Activated naive CD4-positive, alpha-beta T cell treated with anti-CD3 and anti-CD28 coated beads for 36 hours (primary cell): Measurements from ENCODE around the gene GANAB. TPM values are rescaled to one million over a fixed set of nuclear protein-coding genes. Genes with fewer than 3 reads are reported as not detected.
A peak's percentile ranks its signal among the peaks of the same experiment; 100 is the strongest.

Source experiments
- CTCF ChIA-PET: fragments of 350-600 bp; sonication (Branson Sonifier 250); formaldehyde crosslinking; loops from one replicate; lab custom pipeline; 2021; ENCODE audit warnings: antibody characterized with exemption; lab: Charles Lee
- DNase-seq: peaks from one replicate; pipeline ENCODE4 v3.0.0-alpha.2; 2020
- H3K27ac Mint-ChIP-seq: one replicate; pipeline ENCODE4 v1.8.0; 2021; ENCODE audit warnings: mild to moderate bottlenecking, mixed read lengths
- H3K27me3 Mint-ChIP-seq: one replicate; pipeline ENCODE4 v1.8.0; 2021; ENCODE audit warnings: low read depth, mixed read lengths
- H3K36me3 Mint-ChIP-seq: one replicate; pipeline ENCODE4 v1.8.0; 2021; ENCODE audit warnings: low read depth, mixed read lengths
- H3K4me1 Mint-ChIP-seq: one replicate; pipeline ENCODE4 v1.8.0; 2021; ENCODE audit warnings: low read depth, mixed read lengths
- H3K4me3 Mint-ChIP-seq: one replicate; pipeline ENCODE4 v1.8.0; 2021; ENCODE audit warnings: mild to moderate bottlenecking, moderate library complexity, mixed read lengths
- H3K9me3 Mint-ChIP-seq: one replicate; pipeline ENCODE4 v1.8.0; 2021; ENCODE audit warnings: mixed read lengths
- intact Hi-C: fragments of 100-400 bp; cut with micrococcal nuclease; formaldehyde crosslinking; loops from one replicate; pipeline ENCODE4 v1.15.1; 2023
- total RNA-seq, 2 experiments: library from RNA; stranded (reverse); gene quantifications; one replicate each; pipeline ENCODE4 v1.2.3, GENCODE V29; 2021

The GANAB gene
- total RNA-seq, 2 experiments from 2014 or later: 221 to 230 TPM

DNA sequence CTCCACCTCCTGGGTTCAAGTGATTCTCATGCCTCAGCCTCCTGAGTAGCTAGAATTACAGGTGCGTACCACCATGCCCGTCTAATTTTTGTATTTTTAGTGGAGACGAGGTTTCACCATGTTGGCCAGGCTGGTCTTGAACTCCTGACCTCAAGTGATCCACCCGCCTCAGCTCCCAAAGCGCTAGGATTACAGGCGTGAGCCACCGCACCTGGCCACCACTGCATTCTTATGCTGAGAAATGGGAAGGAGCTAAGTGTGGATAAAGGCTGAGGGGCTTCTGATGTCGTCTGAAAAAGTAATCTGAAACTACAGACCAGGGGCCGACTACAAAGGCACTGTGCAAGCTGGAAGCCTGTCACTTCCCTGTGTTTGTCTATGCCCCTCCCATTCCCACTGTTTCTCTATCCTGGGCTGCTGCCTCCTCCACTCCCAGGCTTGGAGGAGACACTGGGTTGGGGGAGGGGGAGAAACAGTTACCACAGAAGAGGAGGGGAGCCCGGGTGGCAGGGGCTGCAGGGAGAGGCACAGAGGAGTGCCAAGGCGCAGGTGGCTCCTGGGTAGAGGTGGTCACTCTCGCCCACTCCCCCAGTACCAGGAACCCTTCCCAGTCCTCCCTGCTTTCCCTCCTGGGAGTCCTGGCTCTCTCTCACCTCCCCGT is 41.8 kb downstream of the GANAB start:
- intact Hi-C loops: no loop called here
- DNase-seq: no peak
- Mint-ChIP-seq H3K4me1 (peaks cover 39% of the 10 kb centered on the region), H3K27ac (no peak overlapping the region), H3K9me3 (no peaks in the 10 kb centered on the region), H3K27me3 (no peaks in the 10 kb centered on the region), H3K4me3 (no peak overlapping the region), H3K36me3 (peaks cover 58% of the 10 kb centered on the region)
- CTCF ChIA-PET: interaction anchor here (0.7 to 1.2 kb wide), 2 partner anchors 13 to 88 kb away, joined by 3 read pairs; partner anchors contain the start of gene TUT1

DNA sequence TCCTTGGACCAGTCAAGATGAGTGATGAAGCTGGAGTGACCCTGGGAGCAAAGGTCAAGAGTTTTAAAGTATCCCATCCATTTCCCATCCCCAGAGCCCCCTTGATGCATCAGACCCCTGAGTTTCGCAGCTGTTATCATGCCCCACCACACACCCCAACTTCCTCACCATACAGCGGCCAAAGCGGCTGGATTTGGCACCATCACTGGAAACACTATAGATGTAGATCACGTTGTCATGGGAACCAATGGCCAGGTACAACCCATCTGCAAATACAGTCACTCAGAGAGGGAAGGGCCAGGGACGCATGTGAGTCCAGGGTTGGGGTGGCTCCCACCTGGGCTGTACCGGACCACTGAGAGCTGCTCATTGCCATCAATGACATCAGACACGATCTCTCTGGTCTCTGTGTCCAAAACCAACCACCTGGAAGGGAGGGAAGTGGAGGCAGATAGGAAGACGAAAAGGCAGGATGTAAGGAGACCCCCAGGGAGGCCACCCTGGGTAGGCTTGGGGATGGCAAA is 42.6 kb downstream of the GANAB start:
- no peak overlapping the region for H3K4me3 Mint-ChIP-seq
- H3K27ac Mint-ChIP-seq: peak overlapping the region; percentile 4

DNA sequence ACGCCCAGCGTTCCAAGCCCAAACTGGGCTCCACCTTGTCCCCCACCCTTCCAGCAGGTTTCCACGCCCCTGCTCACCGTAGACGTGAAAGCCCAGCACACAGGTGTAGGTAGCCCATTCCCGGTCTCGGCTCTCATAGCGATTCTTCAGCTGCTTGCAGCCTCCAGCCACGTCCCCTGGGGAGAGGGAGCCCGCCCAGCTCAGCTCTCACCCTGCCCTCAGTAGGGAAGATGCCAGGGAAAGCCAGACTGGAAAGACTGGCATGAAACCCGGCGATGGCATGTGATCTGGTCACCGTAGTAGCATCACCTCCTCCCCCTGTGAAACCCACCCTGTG is 43.4 kb downstream of the GANAB start:
- Mint-ChIP-seq H3K9me3 (no peaks in the 10 kb centered on the region), H3K4me1 (peaks cover 44% of the 10 kb centered on the region), H3K36me3 (peaks cover 64% of the 10 kb centered on the region), H3K27ac (no peak overlapping the region), H3K27me3 (no peaks in the 10 kb centered on the region), H3K4me3 (peak overlapping the region; percentile 10)
- intact Hi-C loops: no loop called here
- DNase-seq: no peak
- CTCF ChIA-PET: interaction anchor here (1.6 kb wide), 1 partner anchor 8 kb away, joined by 4 read pairs; no protein-coding TSS in a partner anchor

More for the DNA sequence above, 42.6 kb downstream of the GANAB start:
- DNase-seq: no peak
- Mint-ChIP-seq H3K36me3 (peaks cover 58% of the 10 kb centered on the region), H3K9me3 (no peaks in the 10 kb centered on the region), H3K27me3 (no peaks in the 10 kb centered on the region), H3K4me1 (peaks cover 43% of the 10 kb centered on the region)
- intact Hi-C loops: no loop called here
- CTCF ChIA-PET: interaction anchor here (0.7 to 1.6 kb wide), 2 partner anchors 8 to 88 kb away, joined by 3 to 4 read pairs; no protein-coding TSS in a partner anchor

DNA sequence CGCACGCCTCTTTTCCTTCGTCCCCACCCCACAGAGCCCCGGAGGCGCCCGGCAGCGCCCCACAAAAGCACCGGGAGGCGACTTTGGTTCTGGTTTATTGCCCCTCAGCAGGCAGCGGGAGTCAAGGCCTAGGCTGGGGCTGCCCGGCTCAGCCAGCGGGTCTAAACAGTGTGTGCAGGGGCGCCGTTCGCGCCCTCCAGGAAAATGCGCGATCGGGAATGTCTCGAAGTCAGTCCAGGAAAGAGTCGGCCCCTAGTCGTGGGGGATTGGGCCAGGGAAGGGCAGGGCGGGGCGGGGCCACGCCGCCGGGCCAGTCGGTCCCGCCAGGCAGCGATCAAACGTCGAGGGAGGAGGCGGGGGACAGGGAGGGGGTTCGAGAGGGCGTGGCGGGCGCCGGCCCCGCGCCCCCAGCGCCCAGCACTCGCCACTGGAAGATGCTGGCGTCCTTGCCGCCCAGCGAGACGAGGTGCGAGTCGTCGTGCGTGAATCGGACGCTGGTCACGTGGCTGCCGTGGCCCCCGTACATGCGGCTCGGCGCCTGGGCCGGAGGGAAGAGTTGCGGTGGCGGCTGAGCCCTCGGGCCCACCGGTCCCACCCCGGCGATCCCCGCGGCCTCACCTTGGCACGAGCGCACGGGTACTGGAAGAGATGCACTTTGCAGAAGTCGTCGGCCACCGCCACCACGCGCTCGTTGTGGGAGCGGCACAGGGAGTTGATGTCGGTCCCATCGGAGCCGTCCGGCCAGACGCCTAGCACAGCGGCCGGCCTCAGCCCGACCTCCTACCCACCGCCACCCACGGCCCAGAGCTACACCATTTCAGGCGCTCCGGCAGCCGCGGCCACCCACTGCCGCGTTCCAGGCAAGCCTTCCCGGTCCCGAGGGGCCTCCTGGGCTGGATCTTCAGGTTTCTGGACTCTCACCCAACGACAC is 44.0 kb downstream of the GANAB start:
- Mint-ChIP-seq H3K4me1 (peaks cover 44% of the 10 kb centered on the region), H3K4me3 (peak overlapping the region; percentile 91), H3K27me3 (no peaks in the 10 kb centered on the region), H3K27ac (peak overlapping the region; percentile 99), H3K9me3 (no peaks in the 10 kb centered on the region), H3K36me3 (peaks cover 66% of the 10 kb centered on the region)
- DNase-seq: peak; percentile 28
- intact Hi-C loops: no loop called here
- CTCF ChIA-PET: interaction anchor here (1.0 to 2.1 kb wide), 4 partner anchors 9 to 65 kb away, joined by 4 to 15 read pairs (median 8); partner anchors contain the start of gene TUT1

DNA sequence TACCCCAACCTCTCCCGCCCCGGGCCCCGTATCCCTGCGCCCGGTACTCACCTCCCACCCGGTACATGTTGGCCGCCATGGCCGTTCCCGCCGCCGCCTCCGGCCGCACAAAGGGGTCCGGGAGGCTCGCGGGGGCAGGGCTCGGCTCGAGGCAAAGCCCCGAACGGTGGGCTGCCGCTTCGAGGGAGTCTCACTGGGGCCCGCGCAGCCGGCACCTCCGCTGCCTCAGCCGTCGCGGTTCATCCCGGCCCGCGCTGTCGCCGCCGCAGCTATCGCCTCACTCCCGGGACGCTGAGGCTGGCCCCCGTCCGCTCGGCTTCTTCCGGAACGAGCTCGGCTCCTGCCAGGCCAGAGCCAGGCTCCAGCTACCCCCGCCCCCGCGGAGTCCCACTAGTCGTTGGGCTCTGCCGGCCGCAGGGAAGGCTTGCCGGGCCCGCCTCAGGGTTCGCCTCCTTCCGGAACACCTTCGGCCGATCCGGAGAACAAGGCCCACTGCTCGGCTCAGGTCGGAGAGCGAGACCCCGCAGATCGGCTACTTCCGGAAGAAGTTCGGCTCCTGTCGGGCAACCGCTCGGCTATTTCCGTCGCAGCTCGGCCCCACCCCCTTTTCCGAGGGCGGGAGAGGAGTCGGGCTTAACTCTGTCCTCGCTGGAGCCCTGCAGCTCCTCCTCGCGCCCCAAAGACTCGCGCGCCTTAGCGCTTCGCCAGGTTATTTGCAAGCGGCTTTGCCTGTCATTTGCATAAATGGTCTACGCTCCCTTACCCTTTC is 44.9 kb downstream of the GANAB start, which contains the start of gene MTA2:
TSS of gene MTA2 (minus strand) at position 494 of the 769 bp plus-strand sequence. CDS start at position 79, 415 bp downstream.
- CTCF ChIA-PET: interaction anchor here (0.5 to 2.1 kb wide), 4 partner anchors 10 to 78 kb away, joined by 3 to 15 read pairs (median 8); partner anchors contain the start of gene TUT1
- intact Hi-C loops: loop anchor here (1.0 to 2.0 kb wide), 2 partner anchors 10 to 279 kb away; partner anchors contain the start of gene SLC3A2
- peaks cover 45% of the 10 kb centered on the region for H3K4me1 Mint-ChIP-seq
- H3K27ac Mint-ChIP-seq: peak within 1 kb of the TSS; percentile 99
- H3K27me3 Mint-ChIP-seq: no peaks in the 10 kb centered on the region
- H3K4me3 Mint-ChIP-seq: peak within 1 kb of the TSS; percentile 91
- H3K9me3 Mint-ChIP-seq: no peaks in the 10 kb centered on the region
- DNase-seq: peak; percentile 99
- H3K36me3 Mint-ChIP-seq: peaks cover 69% of the 10 kb centered on the region

DNA sequence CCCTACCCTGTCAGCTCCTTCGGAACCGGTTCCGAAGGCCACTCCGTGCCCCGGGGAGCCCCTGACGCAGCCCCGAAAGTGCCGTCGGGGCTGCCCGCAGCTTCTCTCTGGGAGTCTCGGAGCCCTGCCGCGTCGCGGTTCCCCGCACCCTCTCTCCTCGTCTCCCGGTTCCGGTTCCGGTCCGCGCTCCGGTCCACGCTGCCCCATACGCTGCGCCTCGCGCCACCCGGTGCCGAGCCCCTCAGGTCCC is 45.4 kb downstream of the GANAB start:
- CTCF ChIA-PET: interaction anchor here (1.0 to 2.1 kb wide), 3 partner anchors 9 to 67 kb away, joined by 4 to 15 read pairs (median 13); partner anchors contain the start of gene TUT1
- H3K4me3 Mint-ChIP-seq: peak overlapping the region; percentile 91
- intact Hi-C loops: loop anchor here (1.0 to 2.0 kb wide), 2 partner anchors 10 to 280 kb away; partner anchors contain the start of gene SLC3A2
- H3K36me3 Mint-ChIP-seq: peaks cover 68% of the 10 kb centered on the region
- peak overlapping the region; percentile 99 for H3K27ac Mint-ChIP-seq
- H3K27me3 Mint-ChIP-seq: no peaks in the 10 kb centered on the region
- H3K4me1 Mint-ChIP-seq: peaks cover 42% of the 10 kb centered on the region
- DNase-seq: peak; percentile 54
- H3K9me3 Mint-ChIP-seq: no peaks in the 10 kb centered on the region

DNA sequence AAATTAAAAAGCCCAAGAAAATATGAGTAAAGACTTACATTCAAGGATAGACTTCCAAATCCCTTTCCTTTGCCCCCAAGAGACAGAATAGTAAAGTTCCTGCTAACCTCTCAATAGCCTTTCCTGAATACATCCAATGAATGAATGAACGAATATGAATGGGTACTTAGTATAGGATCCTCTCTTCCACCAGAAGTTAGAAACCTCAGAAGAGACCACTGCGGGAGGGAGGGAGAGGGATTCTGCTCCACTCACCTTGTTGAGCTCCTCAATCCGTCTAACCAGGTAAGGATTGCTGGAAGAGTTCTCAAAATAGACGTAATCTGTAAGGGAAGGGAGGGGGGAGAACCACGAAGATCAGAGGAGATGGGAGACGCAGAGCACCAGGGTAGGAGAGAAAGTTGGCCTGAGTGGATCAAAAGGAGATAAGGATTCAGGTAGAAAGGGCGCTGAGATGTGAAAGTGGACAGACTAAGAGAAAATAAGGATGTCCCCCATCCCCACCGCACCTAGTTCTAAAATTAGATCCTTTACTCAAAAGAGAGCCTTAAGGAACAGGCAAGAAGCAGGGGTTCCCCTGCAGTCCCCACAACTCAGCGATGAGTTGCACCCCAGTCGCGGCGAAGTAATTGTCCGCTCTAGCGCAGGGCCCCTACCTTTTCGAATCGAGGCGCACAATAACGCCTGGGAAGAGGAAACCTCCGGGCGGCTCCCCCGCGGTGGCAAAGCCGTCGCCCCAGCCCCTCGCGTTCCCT is 45.9 kb downstream of the GANAB start:
- Mint-ChIP-seq H3K9me3 (no peaks in the 10 kb centered on the region), H3K4me1 (peaks cover 42% of the 10 kb centered on the region), H3K27ac (peak overlapping the region; percentile 99), H3K27me3 (no peaks in the 10 kb centered on the region), H3K36me3 (peaks cover 68% of the 10 kb centered on the region), H3K4me3 (peak overlapping the region; percentile 91)
- peak; percentile 58 for DNase-seq
- CTCF ChIA-PET: interaction anchor here (1.4 to 2.1 kb wide), 3 partner anchors 8 to 39 kb away, joined by 4 to 15 read pairs (median 13); partner anchors contain the start of gene TUT1
- intact Hi-C loops: loop anchor here (1.0 to 2.0 kb wide), 2 partner anchors 11 to 280 kb away; partner anchors contain the start of gene SLC3A2

DNA sequence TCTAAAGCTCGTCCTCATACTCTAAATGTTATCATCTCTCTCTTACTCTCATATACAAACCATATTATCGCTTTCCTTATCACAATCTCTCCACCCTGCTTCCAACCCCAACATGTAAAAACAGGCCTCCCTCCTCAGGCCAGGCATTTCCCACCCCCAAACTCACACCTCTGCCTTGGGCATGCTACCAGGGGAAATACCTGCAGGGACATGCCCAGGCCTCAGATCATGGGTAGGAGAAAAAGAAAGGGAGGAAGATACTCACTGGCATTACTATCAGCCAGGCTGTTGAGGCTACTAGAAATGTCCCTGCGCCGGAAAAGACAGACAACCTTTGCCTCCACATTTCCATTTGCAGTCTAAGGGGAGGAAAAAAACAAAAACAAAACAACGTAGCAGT is 46.5 kb downstream of the GANAB start:
- Mint-ChIP-seq H3K4me1 (peaks cover 40% of the 10 kb centered on the region), H3K27ac (peak overlapping the region; percentile 99), H3K36me3 (peaks cover 69% of the 10 kb centered on the region), H3K4me3 (peak overlapping the region; percentile 91), H3K27me3 (no peaks in the 10 kb centered on the region), H3K9me3 (no peaks in the 10 kb centered on the region)
- CTCF ChIA-PET: interaction anchor here (1.1 to 2.1 kb wide), 3 partner anchors 12 to 39 kb away, joined by 3 to 15 read pairs (median 4); partner anchors contain the start of gene ROM1
- intact Hi-C loops: loop anchor here (1.0 to 2.0 kb wide), 10 partner anchors 9 to 281 kb away; partner anchors contain the start of genes C11orf98, CSKMT, GANAB and HNRNPUL2
- peak; percentile 76 for DNase-seq

DNA sequence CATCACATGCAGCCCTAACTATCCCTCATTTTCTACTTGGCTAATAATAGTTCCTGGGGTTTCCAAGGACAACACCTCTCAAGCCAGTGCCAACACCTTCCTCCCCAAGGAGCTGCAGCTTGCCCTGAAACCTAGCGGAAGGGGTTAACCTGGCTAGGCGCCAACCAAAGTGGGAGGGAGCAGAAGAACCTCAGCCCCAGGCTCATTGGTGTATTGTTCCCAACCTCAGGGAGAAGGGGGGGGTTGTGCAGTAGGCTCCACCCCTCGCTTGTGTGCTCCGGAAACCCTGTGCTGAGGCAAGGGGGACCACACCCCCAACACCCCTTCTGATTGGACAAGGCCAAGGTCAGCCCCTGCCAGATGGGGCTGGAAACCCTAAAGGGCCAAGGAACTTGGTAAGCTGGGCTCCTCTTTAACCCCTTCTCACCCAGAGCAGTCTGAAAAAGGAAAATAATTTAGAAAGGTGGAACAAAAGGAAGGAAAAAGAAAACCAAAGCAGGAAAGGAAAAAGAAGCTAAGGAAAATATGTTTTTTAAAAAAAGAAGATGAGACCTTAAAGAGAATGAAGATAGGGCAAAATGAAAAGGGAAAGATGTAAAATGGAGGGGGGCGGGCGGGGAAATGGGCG is 47.2 kb downstream of the GANAB start:
- Mint-ChIP-seq H3K4me3 (peak overlapping the region; percentile 91), H3K4me1 (peaks cover 46% of the 10 kb centered on the region), H3K27me3 (no peaks in the 10 kb centered on the region), H3K27ac (peak overlapping the region; percentile 99), H3K9me3 (no peaks in the 10 kb centered on the region), H3K36me3 (peaks cover 66% of the 10 kb centered on the region)
- CTCF ChIA-PET: interaction anchor here (0.5 to 1.4 kb wide), 4 partner anchors 13 to 38 kb away, joined by 3 to 4 read pairs (median 3); partner anchors contain the start of gene ROM1
- peak; percentile 97 for DNase-seq
- intact Hi-C loops: loop anchor here (1.0 to 2.0 kb wide), 9 partner anchors 8 to 255 kb away; partner anchors contain the start of genes C11orf98, CSKMT, GANAB and HNRNPUL2

DNA sequence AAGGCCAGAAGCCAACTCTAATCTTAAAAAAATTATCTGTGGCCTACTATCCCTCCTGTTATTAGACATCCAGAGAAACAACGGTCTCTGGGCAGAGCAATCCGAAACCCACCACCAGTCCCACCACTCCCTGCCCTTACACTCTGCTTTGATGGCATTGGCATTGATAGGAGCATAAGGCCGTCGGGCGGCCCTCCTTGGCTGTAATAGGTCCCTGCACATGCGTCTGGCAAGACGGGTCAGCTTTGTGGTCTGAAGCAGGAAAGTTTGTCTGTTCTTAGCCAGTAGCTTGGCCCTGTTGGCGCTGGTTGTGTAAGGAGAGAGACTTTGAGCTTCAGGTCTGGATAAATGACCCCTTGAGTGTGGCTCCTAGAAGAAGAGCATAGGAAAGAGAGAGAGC is 51.3 kb downstream of the GANAB start:
- peaks cover 60% of the 10 kb centered on the region for H3K36me3 Mint-ChIP-seq
- CTCF ChIA-PET: interaction anchor here (1.3 to 4.6 kb wide), 3 partner anchors 15 to 170 kb away, joined by 4 to 28 read pairs (median 5); partner anchors contain the start of gene EML3
- no peaks in the 10 kb centered on the region for H3K9me3 Mint-ChIP-seq
- no peaks in the 10 kb centered on the region for H3K27me3 Mint-ChIP-seq
- no peak for DNase-seq
- peak overlapping the region; percentile 7 for H3K27ac Mint-ChIP-seq
- peaks cover 66% of the 10 kb centered on the region for H3K4me1 Mint-ChIP-seq
- intact Hi-C loops: no loop called here
- H3K4me3 Mint-ChIP-seq: no peak overlapping the region
